K562 (cell line): ENCODE results near the gene DERL3. TPM values are rescaled to one million over a fixed set of nuclear protein-coding genes. Genes with fewer than 3 reads are reported as not detected.
A peak's percentile ranks its signal among the peaks of the same experiment; 100 is the strongest.

Source experiments
- BRD4 ChIP-seq: fragments of 200-600 bp; sonication (generic); IDR thresholded peaks from 2 replicates; pipeline ENCODE4 v1.6.1; 2017; ENCODE audit warnings: inconsistent platforms
- CAMTA2 ChIP-seq: fragments of 250-450 bp; sonication (Bioruptor Pico); conservative IDR thresholded peaks from 2 replicates; pipeline ENCODE4 v1.5.1; 2022
- FIP1L1 ChIP-seq: fragments of 200-400 bp; formaldehyde crosslinking; IDR thresholded peaks from 2 replicates; pipeline ENCODE4 v1.6.1; 2018; ENCODE audit warnings: mild to moderate bottlenecking, low read depth, low read length; ENCODE audit not compliant: poor library complexity, severe bottlenecking
- FUS ChIP-seq: fragments of 200-400 bp; formaldehyde crosslinking; optimal IDR thresholded peaks from 2 replicates; pipeline ENCODE3; 2017; ENCODE audit warnings: low read depth, low read length
- GABPA ChIP-seq: fragments of 200-800 bp; sonication (Bioruptor generic); conservative IDR thresholded peaks from 2 replicates; pipeline ENCODE4 v1.6.1; 2016; ENCODE audit warnings: low read depth, missing genetic modification characterization, missing compliant biosample characterization
- HNRNPK ChIP-seq: fragments of 200-400 bp; formaldehyde crosslinking; IDR thresholded peaks from one replicate; pipeline ENCODE4 v1.6.1; 2018; ENCODE audit warnings: mild to moderate bottlenecking, low read depth, low read length; ENCODE audit not compliant: poor library complexity, severe bottlenecking
- HOXB6 ChIP-seq: fragments of 250-450 bp; sonication (Bioruptor Pico); IDR thresholded peaks from 2 replicates; pipeline ENCODE4 v1.5.1; 2022; ENCODE audit warnings: mild to moderate bottlenecking, borderline replicate concordance
- NCOA2 ChIP-seq, 2 experiments: fragments of 450-650 bp; IDR thresholded peaks; 2 replicates each; pipeline ENCODE4 v1.6.1; 2018; ENCODE audit warnings: mild to moderate bottlenecking in 2 of 2, moderate library complexity in 1 of 2; ENCODE audit not compliant: partially characterized antibody in 2 of 2
- NFYB ChIP-seq: IDR thresholded peaks from 2 replicates; pipeline ENCODE4 v1.6.1; 2011; ENCODE audit warnings: mild to moderate bottlenecking, moderate library complexity; ENCODE audit not compliant: insufficient read length; ENCODE audit errors: extremely low read depth
- PTRF ChIP-seq: fragments of 450-650 bp; IDR thresholded peaks from 2 replicates; pipeline ENCODE4 v1.6.1; 2016; ENCODE audit warnings: mild to moderate bottlenecking, missing genetic modification characterization, missing compliant biosample characterization
- RBM15 ChIP-seq: fragments of 200-400 bp; formaldehyde crosslinking; IDR thresholded peaks from 2 replicates; pipeline ENCODE4 v1.6.1; 2018; ENCODE audit warnings: mild to moderate bottlenecking, low read length, moderate library complexity; ENCODE audit not compliant: insufficient read depth
- SIN3A ChIP-seq, 2 experiments: fragments of 150-350 bp in 1 of 2; IDR thresholded peaks; 2 replicates each; pipeline ENCODE4 v1.6.1; 2011 to 2016; ENCODE audit warnings: borderline replicate concordance in 2 of 2, low read depth in 2 of 2, low read length in 2 of 2, mild to moderate bottlenecking in 2 of 2, moderate library complexity in 2 of 2; ENCODE audit not compliant: control insufficient read depth in 1 of 2
- SMC3 ChIP-seq: conservative IDR thresholded peaks from 2 replicates; pipeline ENCODE4 v1.6.1; 2011; ENCODE audit warnings: low read depth, low read length, improper control_type of control experiment; ENCODE audit not compliant: insufficient read depth
- SRSF1 ChIP-seq: fragments of 200-400 bp; formaldehyde crosslinking; IDR thresholded peaks from 2 replicates; pipeline ENCODE4 v1.6.1; 2017; ENCODE audit warnings: mild to moderate bottlenecking, low read depth, low read length, moderate library complexity
- SRSF9 ChIP-seq: fragments of 200-400 bp; formaldehyde crosslinking; IDR thresholded peaks from 2 replicates; pipeline ENCODE4 v1.6.1; 2017; ENCODE audit warnings: low read depth, low read length, borderline replicate concordance
- TAL1 ChIP-seq: fragments of 450-650 bp; IDR thresholded peaks from 2 replicates; pipeline ENCODE4 v1.6.1; 2016; ENCODE audit warnings: mild to moderate bottlenecking
- TEAD2 ChIP-seq: fragments of 450-650 bp; IDR thresholded peaks from 2 replicates; pipeline ENCODE4 v1.6.1; 2016; ENCODE audit warnings: missing genetic modification characterization, control low read depth, missing compliant biosample characterization
- ZNF212 ChIP-seq: fragments of 450-650 bp; formaldehyde crosslinking; IDR thresholded peaks from 2 replicates; pipeline ENCODE4 v1.4.0; 2020; ENCODE audit warnings: mild to moderate bottlenecking
- ZNF431 ChIP-seq: sonication (generic); formaldehyde crosslinking; IDR thresholded peaks from 2 replicates; pipeline ENCODE4 v1.8.0; 2022; ENCODE audit warnings: mild to moderate bottlenecking, missing genetic modification reagents
- ZNF77 ChIP-seq: fragments of 250-450 bp; sonication (Bioruptor Pico); IDR thresholded peaks from 2 replicates; pipeline ENCODE4 v1.5.0; 2020
- polyA plus RNA-seq, 8 experiments: library from polyadenylated mRNA; depleted of rRNA in 4 of 8; stranded (reverse) in 5 of 8; unstranded in 3 of 8; fragments of >200 nt; fragmentation: Nextera tagmentation in 2 of 8; fragmentation: Illumina TruSeq in 1 of 8; extraction: Ambion mirVana in 2 of 8; extraction: Trizol in 1 of 8; gene quantifications; 2 replicates each; pipeline versions ENCODE4 v1.2.1 to v1.2.3, GENCODE V29; 2011 to 2014; ENCODE audit warnings: inconsistent platforms in 1 of 8, missing spikeins in 1 of 8
- total RNA-seq, 7 experiments: library from RNA; depleted of rRNA in 6 of 7; stranded (reverse); fragments of >200 nt in 6 of 7; fragmentation: Illumina TruSeq in 2 of 7; extraction: Trizol in 2 of 7; gene quantifications; 2 replicates each; pipeline versions ENCODE4 v1.2.1 to v1.2.3, GENCODE V29; 2011 to 2021; ENCODE audit warnings: low replicate concordance in 1 of 7
- TF ChIP-seq, protein P1 (sequence below): fragments of 450-650 bp; formaldehyde crosslinking; IDR thresholded peaks from 2 replicates; pipeline ENCODE4 v1.4.0; 2022; ENCODE audit warnings: missing genetic modification characterization
- TF ChIP-seq, protein P2 (sequence below): IDR thresholded peaks from 2 replicates; pipeline ENCODE4 v1.6.1; 2011; ENCODE audit warnings: borderline replicate concordance, low read depth, mild to moderate bottlenecking, moderate library complexity, low read length; ENCODE audit not compliant: insufficient read depth, poor library complexity, severe bottlenecking
- TF ChIP-seq, protein P3 (sequence below): fragments of 250-450 bp; sonication (Bioruptor Pico); IDR thresholded peaks from 2 replicates; pipeline ENCODE4 v1.5.0; 2020; ENCODE audit warnings: mild to moderate bottlenecking, borderline replicate concordance

DERL3 gene
- total and polyA plus RNA-seq, 9 of the 15 experiments (the other 6 are each of a cell fraction or from before 2014, with no cell fraction given), result 1.3 to 12.4 (median 4.8) TPM

DNA sequence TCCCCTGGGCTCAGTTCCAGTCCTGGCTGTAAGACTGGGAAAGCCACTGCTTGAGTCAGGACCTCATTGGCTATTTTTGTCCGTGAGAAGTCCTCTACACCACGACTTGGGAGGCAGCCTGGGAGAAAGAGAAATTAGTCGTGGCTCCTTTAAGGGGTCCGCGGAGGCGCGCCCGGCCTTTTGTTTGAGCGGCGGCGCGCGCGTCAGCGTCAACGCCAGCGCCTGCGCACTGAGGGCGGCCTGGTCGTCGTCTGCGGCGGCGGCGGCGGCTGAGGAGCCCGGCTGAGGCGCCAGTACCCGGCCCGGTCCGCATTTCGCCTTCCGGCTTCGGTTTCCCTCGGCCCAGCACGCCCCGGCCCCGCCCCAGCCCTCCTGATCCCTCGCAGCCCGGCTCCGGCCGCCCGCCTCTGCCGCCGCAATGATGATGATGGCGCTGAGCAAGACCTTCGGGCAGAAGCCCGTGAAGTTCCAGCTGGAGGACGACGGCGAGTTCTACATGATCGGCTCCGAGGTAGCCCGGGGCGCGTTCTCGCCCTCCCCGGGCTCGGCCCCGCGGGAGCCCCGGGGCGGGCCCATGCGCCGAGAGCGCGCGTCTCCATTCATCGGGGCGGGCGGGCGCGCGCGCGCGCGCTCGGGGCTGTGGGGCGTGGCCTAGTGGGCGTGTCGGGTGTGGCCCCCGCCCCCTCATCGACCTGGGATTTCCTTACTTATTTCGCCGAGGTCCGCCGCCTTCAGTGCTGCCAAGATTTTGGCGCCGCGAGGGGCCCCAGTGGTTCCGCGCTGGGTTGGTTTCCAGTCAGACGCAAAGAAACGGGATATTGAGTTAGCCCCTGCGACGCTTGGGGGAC lies 51.8 kb downstream of the DERL3 start, which contains the start of gene SMARCB1 (continued):
- TF ChIP-seq RBM15 (no peak), ZNF431 (CRISPR knock-in tag) (no peak), PTRF (tag) (no peak), NFYB (no peak), TAL1 (no peak), SIN3A (IDR thresholded peaks at IDR 0.05; ENCODE audit: borderline replicate concordance in 2 of 2, control insufficient read depth in 1 of 2, low read depth in 2 of 2, low read length in 2 of 2) (peak in 1 of 2 experiments; percentile 42; a peak in 1 of 4 replicates), SMC3 (no peak), ZNF212 (CRISPR knock-in tag) (no peak), FIP1L1 (no peak), HOXB6 (no peak), CAMTA2 (CRISPR knock-in tag) (no peak), SRSF1 (no peak), HNRNPK (no peak), TEAD2 (tag) (no peak), FUS (no peak), ZNF77 (CRISPR knock-in tag) (no peak), GABPA (tag) (peak; percentile 51), NCOA2 (IDR thresholded peaks at IDR 0.05; ENCODE audit: partially characterized antibody in 2 of 2) (no peak), SRSF9 (no peak), BRD4 (0 out of 2 replicates have a peak, but pooled peaks have one; percentile 49)
- TF ChIP-seq, protein P1, sequence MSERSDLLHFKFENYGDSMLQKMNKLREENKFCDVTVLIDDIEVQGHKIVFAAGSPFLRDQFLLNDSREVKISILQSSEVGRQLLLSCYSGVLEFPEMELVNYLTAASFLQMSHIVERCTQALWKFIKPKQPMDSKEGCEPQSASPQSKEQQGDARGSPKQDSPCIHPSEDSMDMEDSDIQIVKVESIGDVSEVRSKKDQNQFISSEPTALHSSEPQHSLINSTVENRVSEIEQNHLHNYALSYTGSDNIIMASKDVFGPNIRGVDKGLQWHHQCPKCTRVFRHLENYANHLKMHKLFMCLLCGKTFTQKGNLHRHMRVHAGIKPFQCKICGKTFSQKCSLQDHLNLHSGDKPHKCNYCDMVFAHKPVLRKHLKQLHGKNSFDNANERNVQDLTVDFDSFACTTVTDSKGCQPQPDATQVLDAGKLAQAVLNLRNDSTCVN (CRISPR knock-in tag), result no peak
- TF ChIP-seq, protein P2, sequence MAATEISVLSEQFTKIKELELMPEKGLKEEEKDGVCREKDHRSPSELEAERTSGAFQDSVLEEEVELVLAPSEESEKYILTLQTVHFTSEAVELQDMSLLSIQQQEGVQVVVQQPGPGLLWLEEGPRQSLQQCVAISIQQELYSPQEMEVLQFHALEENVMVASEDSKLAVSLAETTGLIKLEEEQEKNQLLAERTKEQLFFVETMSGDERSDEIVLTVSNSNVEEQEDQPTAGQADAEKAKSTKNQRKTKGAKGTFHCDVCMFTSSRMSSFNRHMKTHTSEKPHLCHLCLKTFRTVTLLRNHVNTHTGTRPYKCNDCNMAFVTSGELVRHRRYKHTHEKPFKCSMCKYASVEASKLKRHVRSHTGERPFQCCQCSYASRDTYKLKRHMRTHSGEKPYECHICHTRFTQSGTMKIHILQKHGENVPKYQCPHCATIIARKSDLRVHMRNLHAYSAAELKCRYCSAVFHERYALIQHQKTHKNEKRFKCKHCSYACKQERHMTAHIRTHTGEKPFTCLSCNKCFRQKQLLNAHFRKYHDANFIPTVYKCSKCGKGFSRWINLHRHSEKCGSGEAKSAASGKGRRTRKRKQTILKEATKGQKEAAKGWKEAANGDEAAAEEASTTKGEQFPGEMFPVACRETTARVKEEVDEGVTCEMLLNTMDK, result peak; percentile 76
- TF ChIP-seq, protein P3, sequence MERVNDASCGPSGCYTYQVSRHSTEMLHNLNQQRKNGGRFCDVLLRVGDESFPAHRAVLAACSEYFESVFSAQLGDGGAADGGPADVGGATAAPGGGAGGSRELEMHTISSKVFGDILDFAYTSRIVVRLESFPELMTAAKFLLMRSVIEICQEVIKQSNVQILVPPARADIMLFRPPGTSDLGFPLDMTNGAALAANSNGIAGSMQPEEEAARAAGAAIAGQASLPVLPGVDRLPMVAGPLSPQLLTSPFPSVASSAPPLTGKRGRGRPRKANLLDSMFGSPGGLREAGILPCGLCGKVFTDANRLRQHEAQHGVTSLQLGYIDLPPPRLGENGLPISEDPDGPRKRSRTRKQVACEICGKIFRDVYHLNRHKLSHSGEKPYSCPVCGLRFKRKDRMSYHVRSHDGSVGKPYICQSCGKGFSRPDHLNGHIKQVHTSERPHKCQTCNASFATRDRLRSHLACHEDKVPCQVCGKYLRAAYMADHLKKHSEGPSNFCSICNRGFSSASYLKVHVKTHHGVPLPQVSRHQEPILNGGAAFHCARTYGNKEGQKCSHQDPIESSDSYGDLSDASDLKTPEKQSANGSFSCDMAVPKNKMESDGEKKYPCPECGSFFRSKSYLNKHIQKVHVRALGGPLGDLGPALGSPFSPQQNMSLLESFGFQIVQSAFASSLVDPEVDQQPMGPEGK (CRISPR knock-in tag), result no peak
